Transverse colon (tissue), 4 donors: Measurements from ENCODE around the gene SPATA31C1. TPM values are rescaled to one million over a fixed set of nuclear protein-coding genes. Genes with fewer than 3 reads are reported as not detected.

Source experiments
- DNase-seq: peaks from one replicate; pipeline ENCODE4 v3.0.0-alpha.2; 2019
- H3K27ac ChIP-seq, 4 donors: fragments of 200-600 bp; sonication (generic); 2 replicates each; pipeline ENCODE4 v1.5.1; 2016 to 2018; ENCODE audit warnings: inconsistent platforms in 4 of 4
- H3K27me3 ChIP-seq: fragments of 200-600 bp; sonication (generic); 2 replicates; pipeline ENCODE4 v1.5.1; 2017; ENCODE audit warnings: inconsistent platforms
- H3K36me3 ChIP-seq, 4 donors: fragments of 200-600 bp; sonication (generic); 2 replicates each; pipeline ENCODE4 v1.5.1; 2017 to 2019; ENCODE audit warnings: inconsistent platforms in 4 of 4
- H3K4me1 ChIP-seq, 4 donors: fragments of 200-600 bp; sonication (generic); 2 replicates each; pipeline ENCODE4 v1.5.1; 2017 to 2020; ENCODE audit warnings: inconsistent platforms in 4 of 4
- H3K4me3 ChIP-seq, 4 donors: fragments of 200-600 bp; sonication (generic); 1 replicate in 1 of 4; 2 replicates in 3 of 4; pipeline versions ENCODE4 v1.5.1 to v1.6.1; 2017 to 2019; ENCODE audit warnings: inconsistent platforms in 4 of 4
- H3K9me3 ChIP-seq, 2 donors: fragments of 200-600 bp; sonication (generic); 2 replicates each; pipeline ENCODE4 v1.5.1; 2017 to 2019; ENCODE audit warnings: inconsistent platforms in 2 of 2
- EP300 ChIP-seq: sonication (generic); formaldehyde crosslinking; IDR thresholded peaks from one replicate; pipeline ENCODE4 v1.6.1; 2017; ENCODE audit warnings: antibody characterized with exemption, low read depth
- POLR2A ChIP-seq: fragments of 450-650 bp; IDR thresholded peaks from one replicate; pipeline ENCODE4 v1.6.1; 2016; ENCODE audit warnings: antibody characterized with exemption, mild to moderate bottlenecking, moderate library complexity
- POLR2AphosphoS5 ChIP-seq, 3 donors: sonication (generic); formaldehyde crosslinking; IDR thresholded peaks; one replicate each; pipeline ENCODE4 v1.6.1; 2016; ENCODE audit warnings: antibody characterized with exemption in 3 of 3
- WGBS, 2 donors: methylation state at CpG; one replicate each; pipeline ENCODE4 v1.1.5; 2018; ENCODE audit warnings: low coverage in 1 of 2; 5-methylcytosine and 5-hydroxymethylcytosine counted together
- in situ Hi-C, 4 donors: fragments of 200-750 bp; cut with MboI; loops; one replicate each; pipeline versions ENCODE4 v1.15.0 to v1.15.1; 2017; ENCODE audit warnings: low sequenced_read_pairs in 3 of 4, low pct_ligation_motif_present in 1 of 4, low pct_unique_long_range_greater_than_20kb in 1 of 4
- intact Hi-C: fragments of 100-400 bp; cut with DNase I; formaldehyde crosslinking; loops from one replicate; pipeline ENCODE4 v1.15.1; 2023; ENCODE audit warnings: low total_unique reads
- total RNA-seq, 4 donors: library from RNA; depleted of rRNA; stranded (reverse); fragments of >200 nt; gene quantifications; one replicate each; pipeline ENCODE4 v1.1.0, GENCODE V29; 2016
- TF ChIP-seq, protein P1 (sequence below), 5 experiments: fragments of 200-600 bp in 3 of 5; fragments of 450-650 bp in 2 of 5; sonication (generic) in 3 of 5; IDR thresholded peaks; 1 replicate in 2 of 5; 2 replicates in 3 of 5; pipeline ENCODE4 v1.5.1; 2016 to 2017; ENCODE audit warnings: antibody characterized with exemption in 5 of 5, inconsistent platforms in 3 of 5, mild to moderate bottlenecking in 2 of 5, moderate library complexity in 1 of 5

SPATA31C1 gene
- total RNA-seq, 4 donors from 2014 or later: not detected

DNA sequence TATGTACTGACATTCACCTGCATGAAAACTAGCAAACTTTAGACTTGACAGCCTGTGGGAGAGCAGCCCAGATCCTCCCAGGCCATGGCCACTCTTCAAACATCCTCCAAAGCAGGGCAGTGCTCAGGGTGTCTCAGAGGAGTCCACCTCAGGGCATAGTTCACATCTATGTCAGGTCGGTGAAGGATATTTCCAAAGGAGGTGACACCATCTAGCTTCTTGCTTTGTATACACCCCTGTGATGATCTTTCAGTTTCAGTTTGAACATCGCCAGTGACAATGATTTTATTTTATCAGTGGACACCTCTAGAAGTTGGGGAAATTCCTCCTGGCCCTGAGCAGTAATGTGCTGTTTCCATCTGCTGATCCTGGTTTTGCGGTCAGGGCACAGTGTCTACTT, 36.5 kb downstream of the SPATA31C1 start:
- H3K27ac ChIP-seq: no peak overlapping the region
- TF ChIP-seq POLR2AphosphoS5 (IDR thresholded peaks at IDR 0.05) (no peak), EP300 (no peak)
- TF ChIP-seq, protein P1, sequence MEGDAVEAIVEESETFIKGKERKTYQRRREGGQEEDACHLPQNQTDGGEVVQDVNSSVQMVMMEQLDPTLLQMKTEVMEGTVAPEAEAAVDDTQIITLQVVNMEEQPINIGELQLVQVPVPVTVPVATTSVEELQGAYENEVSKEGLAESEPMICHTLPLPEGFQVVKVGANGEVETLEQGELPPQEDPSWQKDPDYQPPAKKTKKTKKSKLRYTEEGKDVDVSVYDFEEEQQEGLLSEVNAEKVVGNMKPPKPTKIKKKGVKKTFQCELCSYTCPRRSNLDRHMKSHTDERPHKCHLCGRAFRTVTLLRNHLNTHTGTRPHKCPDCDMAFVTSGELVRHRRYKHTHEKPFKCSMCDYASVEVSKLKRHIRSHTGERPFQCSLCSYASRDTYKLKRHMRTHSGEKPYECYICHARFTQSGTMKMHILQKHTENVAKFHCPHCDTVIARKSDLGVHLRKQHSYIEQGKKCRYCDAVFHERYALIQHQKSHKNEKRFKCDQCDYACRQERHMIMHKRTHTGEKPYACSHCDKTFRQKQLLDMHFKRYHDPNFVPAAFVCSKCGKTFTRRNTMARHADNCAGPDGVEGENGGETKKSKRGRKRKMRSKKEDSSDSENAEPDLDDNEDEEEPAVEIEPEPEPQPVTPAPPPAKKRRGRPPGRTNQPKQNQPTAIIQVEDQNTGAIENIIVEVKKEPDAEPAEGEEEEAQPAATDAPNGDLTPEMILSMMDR (IDR thresholded peaks at IDR 0.05): no peak

DNA sequence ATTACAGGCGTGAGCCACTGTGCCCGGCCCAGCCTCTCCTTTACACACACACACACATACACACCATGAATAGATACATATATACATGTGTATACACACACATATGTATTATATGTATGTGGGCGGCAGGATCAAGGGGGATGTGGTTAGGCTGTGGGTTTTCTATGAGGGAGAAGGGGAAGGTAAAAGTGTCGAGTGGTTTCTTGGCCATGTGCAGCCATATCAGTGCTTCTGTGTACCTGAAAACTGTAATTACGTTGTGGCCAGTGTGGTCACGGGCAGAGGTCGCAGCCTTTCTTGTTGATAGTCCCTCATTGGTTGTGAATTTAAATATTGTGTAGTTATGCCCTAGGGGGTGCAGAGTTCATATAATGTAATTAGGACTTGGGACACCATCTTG, 40.1 kb downstream of the SPATA31C1 start:
- H3K4me3 ChIP-seq: no peak overlapping the region
- no peaks in the 10 kb centered on the region for H3K9me3 ChIP-seq
- no peak for DNase-seq
- in situ Hi-C loops (loop anchor here in 3 of 4 donors (10.0 to 25.0 kb wide), 3 partner anchors 104 to 629 kb away; no protein-coding TSS in a partner anchor), intact Hi-C loops (loop anchor here (2.0 kb wide), 1 partner anchor 63 kb away; no protein-coding TSS in a partner anchor)
- H3K27ac ChIP-seq: no peak overlapping the region
- H3K27me3 ChIP-seq: no peaks in the 10 kb centered on the region
- no peaks in the 10 kb centered on the region for H3K36me3 ChIP-seq
- WGBS, 2 donors: 86 to 87% methylated on average over 6 to 7 of the region's 7 CpGs
- TF ChIP-seq, protein P1 (IDR thresholded peaks at IDR 0.05): no peak
- no peak for TF ChIP-seq EP300
- no peak for TF ChIP-seq POLR2A
- TF ChIP-seq POLR2AphosphoS5 (IDR thresholded peaks at IDR 0.05): no peak
- H3K4me1 ChIP-seq: peaks cover 0 to 13% (median 3%) of the 10 kb centered on the region in 4 donors

More for the DNA sequence above, 36.5 kb downstream of the SPATA31C1 start:
- intact Hi-C loops (no loop called here), in situ Hi-C loops (loop anchor here in 3 of 4 donors (10.0 to 25.0 kb wide), 3 partner anchors 108 to 633 kb away; no protein-coding TSS in a partner anchor)
- 65 to 83% methylated on average over 3 of the region's 3 CpGs for WGBS, 2 donors
- H3K4me3 ChIP-seq: no peak overlapping the region
- H3K36me3 ChIP-seq: no peaks in the 10 kb centered on the region
- no peaks in the 10 kb centered on the region for H3K4me1 ChIP-seq
- DNase-seq: no peak
- H3K27me3 ChIP-seq: no peaks in the 10 kb centered on the region
- H3K9me3 ChIP-seq: peaks cover 0 to 8% of the 10 kb centered on the region in 2 donors

DNA sequence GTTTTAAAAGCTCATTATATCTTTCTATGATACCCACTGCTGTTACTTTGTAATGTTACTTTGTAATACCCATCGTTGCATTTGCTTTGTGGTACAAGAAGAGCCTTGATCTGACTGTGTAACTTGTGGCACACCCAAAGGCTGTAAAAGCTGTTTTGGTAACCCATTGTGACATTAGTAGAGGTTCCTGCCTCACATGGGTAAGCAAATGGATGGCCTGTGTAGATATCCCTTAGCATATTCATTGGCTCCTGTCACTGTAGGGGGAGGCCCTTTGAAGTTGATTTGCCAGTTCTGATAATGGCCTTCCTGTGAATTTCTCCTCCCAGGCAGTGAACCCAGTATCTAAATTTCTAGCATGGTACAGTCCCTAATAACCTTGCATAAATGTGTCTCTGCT, 40.8 kb downstream of the SPATA31C1 start:
- Histone ChIP-seq H3K27me3 (no peaks in the 10 kb centered on the region), H3K36me3 (no peaks in the 10 kb centered on the region), H3K4me1 (peaks cover 0 to 13% (median 3%) of the 10 kb centered on the region in 4 donors), H3K4me3 (no peak overlapping the region), H3K27ac (peak overlapping the region in 1 of 4 donors; percentile 60), H3K9me3 (no peaks in the 10 kb centered on the region)
- intact Hi-C loops: no loop called here
- in situ Hi-C loops: loop anchor here in 3 of 4 donors (10.0 to 25.0 kb wide), 3 partner anchors 104 to 629 kb away; no protein-coding TSS in a partner anchor
- no peak for DNase-seq
- WGBS, 2 donors: 37% methylated on average over 1 of the region's 1 CpG; no CpG with 5 or more reads in 1 of the 2 donors
- TF ChIP-seq POLR2A (no peak), POLR2AphosphoS5 (IDR thresholded peaks at IDR 0.05) (no peak), EP300 (no peak)
- TF ChIP-seq, protein P1 (IDR thresholded peaks at IDR 0.05): no peak

DNA sequence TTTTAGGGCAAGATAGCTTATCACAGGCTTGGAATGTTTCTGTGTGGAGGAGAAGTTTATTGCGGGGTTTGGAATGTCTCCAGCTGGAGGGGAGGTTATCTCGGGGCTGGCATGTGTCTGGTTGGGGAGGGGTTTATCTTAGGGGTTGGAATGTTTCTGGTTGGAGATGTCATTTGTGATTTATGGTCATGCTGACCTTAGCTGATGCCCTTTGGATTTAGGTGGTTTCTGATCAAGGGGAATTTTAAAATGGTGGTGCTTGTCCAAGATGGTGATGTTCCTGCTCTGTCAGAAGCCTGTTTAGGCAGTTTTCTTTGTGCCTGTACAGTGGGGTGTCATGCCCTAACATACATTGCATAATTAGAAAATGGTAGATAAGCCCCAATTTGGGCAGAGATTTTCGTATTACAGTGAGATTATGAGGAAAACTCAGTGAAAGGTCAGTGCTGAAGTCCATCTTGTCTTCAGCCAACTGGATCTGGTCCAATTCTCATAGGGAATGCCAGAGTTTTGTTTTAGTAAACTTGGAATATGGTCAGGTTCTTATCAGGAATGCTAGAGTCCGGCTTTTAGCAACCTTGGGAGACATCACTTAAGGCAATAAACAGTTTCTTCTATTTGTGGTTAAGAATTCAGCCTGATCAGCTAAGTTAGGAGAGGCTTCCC, 42.3 kb downstream of the SPATA31C1 start:
- H3K27me3 ChIP-seq: no peaks in the 10 kb centered on the region
- TF ChIP-seq POLR2A (no peak), POLR2AphosphoS5 (IDR thresholded peaks at IDR 0.05) (peak in 1 of 3 donors; percentile 46)
- WGBS, 2 donors: 38% methylated on average over 4 of the region's 4 CpGs
- no peaks in the 10 kb centered on the region for H3K9me3 ChIP-seq
- peaks cover 0 to 13% (median 3%) of the 10 kb centered on the region in 4 donors for H3K4me1 ChIP-seq
- peak; percentile 57 for DNase-seq
- no peak overlapping the region for H3K4me3 ChIP-seq
- intact Hi-C loops: no loop called here
- H3K36me3 ChIP-seq: no peaks in the 10 kb centered on the region
- H3K27ac ChIP-seq: peak overlapping the region; percentile 47 to 60 (median 50)
- in situ Hi-C loops: loop anchor here in 3 of 4 donors (10.0 to 25.0 kb wide), 3 partner anchors 102 to 627 kb away; no protein-coding TSS in a partner anchor
